Measurements from ENCODE around the gene PPP1R9B. TPM values are rescaled to one million over a fixed set of nuclear protein-coding genes. Genes with fewer than 3 reads are reported as not detected.

Gene PPP1R9B
- total RNA-seq, 3 donors from 2014 or later = 21.8 to 24.9 (median 22.7) TPM

DNA sequence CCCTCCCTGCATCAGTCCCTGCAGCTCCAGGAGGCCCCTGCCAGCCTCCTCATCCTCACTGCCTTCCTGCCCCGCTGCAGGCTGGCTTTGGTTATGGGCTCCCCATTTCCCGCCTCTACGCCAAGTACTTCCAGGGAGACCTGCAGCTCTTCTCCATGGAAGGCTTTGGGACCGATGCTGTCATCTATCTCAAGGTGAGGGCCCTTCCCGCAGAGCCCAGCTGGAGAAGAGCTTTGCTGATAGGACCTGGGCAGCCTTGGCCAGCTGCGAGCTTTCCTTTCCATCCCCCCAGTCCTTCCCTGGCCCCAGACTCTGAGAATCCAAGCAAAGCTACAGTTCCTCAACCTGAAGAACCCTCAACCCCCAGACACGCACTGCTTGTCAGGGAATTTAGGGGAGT, 41.3 kb downstream of the PPP1R9B start:
- TF ChIP-seq, protein P1, sequence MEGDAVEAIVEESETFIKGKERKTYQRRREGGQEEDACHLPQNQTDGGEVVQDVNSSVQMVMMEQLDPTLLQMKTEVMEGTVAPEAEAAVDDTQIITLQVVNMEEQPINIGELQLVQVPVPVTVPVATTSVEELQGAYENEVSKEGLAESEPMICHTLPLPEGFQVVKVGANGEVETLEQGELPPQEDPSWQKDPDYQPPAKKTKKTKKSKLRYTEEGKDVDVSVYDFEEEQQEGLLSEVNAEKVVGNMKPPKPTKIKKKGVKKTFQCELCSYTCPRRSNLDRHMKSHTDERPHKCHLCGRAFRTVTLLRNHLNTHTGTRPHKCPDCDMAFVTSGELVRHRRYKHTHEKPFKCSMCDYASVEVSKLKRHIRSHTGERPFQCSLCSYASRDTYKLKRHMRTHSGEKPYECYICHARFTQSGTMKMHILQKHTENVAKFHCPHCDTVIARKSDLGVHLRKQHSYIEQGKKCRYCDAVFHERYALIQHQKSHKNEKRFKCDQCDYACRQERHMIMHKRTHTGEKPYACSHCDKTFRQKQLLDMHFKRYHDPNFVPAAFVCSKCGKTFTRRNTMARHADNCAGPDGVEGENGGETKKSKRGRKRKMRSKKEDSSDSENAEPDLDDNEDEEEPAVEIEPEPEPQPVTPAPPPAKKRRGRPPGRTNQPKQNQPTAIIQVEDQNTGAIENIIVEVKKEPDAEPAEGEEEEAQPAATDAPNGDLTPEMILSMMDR (IDR thresholded peaks at IDR 0.05) = no peak
- TF ChIP-seq POLR2A (IDR thresholded peaks at IDR 0.05) = no peak
- no peak for TF ChIP-seq POLR2AphosphoS5 (IDR thresholded peaks at IDR 0.05)
- DNase-seq (ENCODE audit: low spot score in 2 of 2) = no peak
- no peaks in the 10 kb centered on the region for H3K9me3 ChIP-seq
- intact Hi-C loops (cut with DNase I; ENCODE audit: low total_unique reads) = no loop called here
- H3K4me3 ChIP-seq = no peak overlapping the region
- no peaks in the 10 kb centered on the region for H3K27me3 ChIP-seq
- no peaks in the 10 kb centered on the region for H3K36me3 ChIP-seq
- H3K27ac ChIP-seq = no peak overlapping the region
- H3K4me1 ChIP-seq = peaks cover 0 to 10% of the 10 kb centered on the region in 2 donors

DNA sequence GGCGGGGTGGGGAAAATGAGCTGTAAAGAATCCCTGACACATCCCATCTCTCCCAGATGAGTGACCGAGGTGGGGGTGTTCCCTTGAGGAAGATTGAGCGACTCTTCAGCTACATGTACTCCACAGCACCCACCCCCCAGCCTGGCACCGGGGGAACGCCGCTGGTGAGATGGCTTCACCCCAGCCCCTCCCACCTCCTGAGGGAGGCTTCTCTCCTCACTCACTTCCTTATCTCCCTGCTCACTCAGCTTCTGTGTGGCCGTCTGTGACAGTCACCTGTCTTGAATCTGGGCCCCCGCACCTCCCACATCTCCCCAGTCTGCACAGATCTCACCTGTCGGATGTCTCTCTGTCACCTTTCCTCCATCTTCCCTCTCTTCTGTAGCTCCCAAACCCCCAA, 41.9 kb downstream of the PPP1R9B start:
- no peak overlapping the region for H3K4me3 ChIP-seq
- H3K27ac ChIP-seq = no peak overlapping the region
- intact Hi-C loops (cut with DNase I; ENCODE audit: low total_unique reads) = no loop called here
- no peak for DNase-seq (ENCODE audit: low spot score in 2 of 2)
- H3K36me3 ChIP-seq = no peaks in the 10 kb centered on the region
- H3K4me1 ChIP-seq = peaks cover 0 to 10% of the 10 kb centered on the region in 2 donors
- no peaks in the 10 kb centered on the region for H3K9me3 ChIP-seq
- no peak for TF ChIP-seq POLR2AphosphoS5 (IDR thresholded peaks at IDR 0.05)
- TF ChIP-seq, protein P1 (IDR thresholded peaks at IDR 0.05) = no peak
- no peak for TF ChIP-seq POLR2A (IDR thresholded peaks at IDR 0.05)
- no peaks in the 10 kb centered on the region for H3K27me3 ChIP-seq

DNA sequence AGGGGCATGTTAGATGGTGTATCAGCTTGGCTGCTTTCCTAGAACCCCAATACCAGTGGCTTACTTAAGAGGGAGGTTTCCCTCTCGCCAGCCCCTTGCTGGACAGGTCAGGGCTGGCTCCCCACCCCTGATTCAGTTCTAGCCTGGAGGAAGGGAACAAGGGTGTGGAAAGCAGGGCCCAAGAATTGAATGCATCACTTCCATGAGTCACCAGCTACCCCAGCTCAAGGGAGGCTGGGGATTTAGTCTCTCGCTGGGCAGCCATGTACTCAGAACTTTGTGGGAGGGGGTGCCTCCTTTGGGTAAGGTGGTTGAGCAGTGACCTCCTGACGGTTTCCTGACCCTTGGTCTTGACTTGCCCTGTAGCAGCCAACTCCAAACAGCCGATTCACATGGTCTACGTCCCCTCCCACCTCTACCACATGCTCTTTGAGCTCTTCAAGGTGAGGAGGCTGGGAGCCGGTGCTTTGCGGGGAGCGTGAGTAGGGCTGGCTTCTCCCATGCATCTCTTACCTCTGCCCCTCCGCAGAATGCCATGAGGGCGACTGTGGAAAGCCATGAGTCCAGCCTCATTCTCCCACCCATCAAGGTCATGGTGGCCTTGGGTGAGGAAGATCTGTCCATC, 42.6 kb downstream of the PPP1R9B start:
- Histone ChIP-seq H3K27me3 (no peaks in the 10 kb centered on the region), H3K4me3 (no peak overlapping the region), H3K9me3 (no peaks in the 10 kb centered on the region), H3K36me3 (no peaks in the 10 kb centered on the region), H3K27ac (no peak overlapping the region), H3K4me1 (peaks cover 0 to 10% of the 10 kb centered on the region in 2 donors)
- TF ChIP-seq POLR2AphosphoS5 (IDR thresholded peaks at IDR 0.05) (no peak), POLR2A (IDR thresholded peaks at IDR 0.05) (no peak)
- TF ChIP-seq, protein P1 (IDR thresholded peaks at IDR 0.05) = no peak
- intact Hi-C loops (cut with DNase I; ENCODE audit: low total_unique reads) = no loop called here
- no peak for DNase-seq (ENCODE audit: low spot score in 2 of 2)

DNA sequence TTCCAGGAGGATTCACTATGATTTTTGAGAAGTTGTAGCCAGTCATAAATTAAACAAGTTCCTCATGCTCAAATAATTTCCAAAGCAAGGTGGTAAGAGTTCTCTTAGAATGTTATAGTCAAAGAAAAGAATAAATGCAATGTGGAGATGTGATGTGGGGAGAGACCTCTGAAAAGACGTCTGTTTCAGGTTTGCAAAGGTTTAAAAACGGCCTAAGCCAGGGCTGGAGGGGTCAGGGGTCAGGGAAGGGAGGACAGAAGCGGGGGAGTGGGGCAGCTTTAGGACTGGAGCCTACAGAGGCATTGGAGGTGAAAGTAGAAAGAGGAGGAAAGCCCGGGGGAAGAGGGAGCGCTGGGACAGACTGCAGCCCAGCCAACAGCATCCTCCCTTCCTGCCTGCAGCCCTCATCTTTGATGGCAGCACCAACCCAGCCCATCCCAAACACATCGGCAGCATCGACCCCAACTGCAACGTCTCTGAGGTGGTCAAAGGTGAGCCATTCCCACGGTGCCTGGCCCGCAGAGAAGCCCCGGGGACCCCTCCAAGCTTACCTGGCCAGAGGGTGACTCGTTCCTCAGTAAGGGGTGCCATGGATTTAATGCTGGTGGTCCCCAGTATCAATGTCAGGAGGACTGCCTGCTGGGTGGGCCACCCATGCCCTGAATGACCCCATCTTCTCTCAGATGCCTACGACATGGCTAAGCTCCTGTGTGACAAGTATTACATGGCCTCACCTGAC, 43.9 kb downstream of the PPP1R9B start:
- H3K36me3 ChIP-seq = no peaks in the 10 kb centered on the region

More for the DNA sequence above, 43.9 kb downstream of the PPP1R9B start:
- Histone ChIP-seq H3K9me3 (no peaks in the 10 kb centered on the region), H3K4me3 (no peak overlapping the region), H3K27me3 (no peaks in the 10 kb centered on the region), H3K27ac (no peak overlapping the region), H3K4me1 (peaks cover 0 to 3% of the 10 kb centered on the region in 2 donors)
- TF ChIP-seq POLR2A (IDR thresholded peaks at IDR 0.05) = no peak
- TF ChIP-seq POLR2AphosphoS5 (IDR thresholded peaks at IDR 0.05) = no peak
- TF ChIP-seq, protein P1 (IDR thresholded peaks at IDR 0.05) = no peak
- intact Hi-C loops (cut with DNase I; ENCODE audit: low total_unique reads) = no loop called here
- no peak for DNase-seq (ENCODE audit: low spot score in 2 of 2)

All from breast epithelium (tissue), 4 donors.